DMS 273 (cell line): ENCODE data around the gene PDE1A.
A peak's percentile ranks its signal among the peaks of the same experiment; 100 is the strongest.
"Not testable (repeated sequence)": the region's sequence is repeated elsewhere in the genome, so short reads cannot be mapped to it uniquely, and the experiment has no call there.

Experiments used
- DNase-seq: peaks from one replicate; lab custom pipeline; 2025; ENCODE audit not compliant: unreplicated experiment; lab: John Stamatoyannopoulos, UW

The PDE1A gene

GRCh38 chr2:182281276-182281675, 145.6 kb downstream of the PDE1A start:
- no peak for DNase-seq

GRCh38 chr2:182280118-182280517, 146.7 kb downstream of the PDE1A start:
- DNase-seq, result peak; percentile 4

GRCh38 chr2:182276662-182277061, 150.2 kb downstream of the PDE1A start:
- DNase-seq, result not testable (repeated sequence)

- no peak for DNase-seq
Observed at GRCh38 chr2:182267971-182268370, 158.9 kb downstream of the PDE1A start.

- DNase-seq, result no peak
Observed at GRCh38 chr2:182266909-182267308, 159.9 kb downstream of the PDE1A start.

- DNase-seq, result no peak
Observed at GRCh38 chr2:182265718-182266117, 161.1 kb downstream of the PDE1A start.

- DNase-seq, result no peak
Observed at GRCh38 chr2:182261860-182262387, 164.9 kb downstream of the PDE1A start.

GRCh38 chr2:182259629-182260150, 167.1 kb downstream of the PDE1A start:
- no peak for DNase-seq

GRCh38 chr2:182252534-182252933, 174.3 kb downstream of the PDE1A start:
- DNase-seq, result no peak

- DNase-seq, result peak; percentile 21
Observed at GRCh38 chr2:182248898-182249297, 177.9 kb downstream of the PDE1A start.

- peak; percentile 62 for DNase-seq
Observed at GRCh38 chr2:182248362-182248761, 178.5 kb downstream of the PDE1A start.

GRCh38 chr2:182247831-182248230, 179.0 kb downstream of the PDE1A start:
- DNase-seq, result no peak

- DNase-seq, result no peak
Observed at GRCh38 chr2:182245963-182246362, 180.9 kb downstream of the PDE1A start.

- DNase-seq, result no peak
Observed at GRCh38 chr2:182242609-182243008, 184.2 kb downstream of the PDE1A start.

GRCh38 chr2:182241936-182242335, 184.9 kb downstream of the PDE1A start:
- DNase-seq, result no peak

- DNase-seq, result peak; percentile 62
Observed at GRCh38 chr2:182240862-182241371, 185.9 kb downstream of the PDE1A start.

- no peak for DNase-seq
Observed at GRCh38 chr2:182230561-182230960, 196.3 kb downstream of the PDE1A start.

GRCh38 chr2:182229297-182229696, 197.5 kb downstream of the PDE1A start:
- no peak for DNase-seq

GRCh38 chr2:182228741-182229140, 198.1 kb downstream of the PDE1A start:
- DNase-seq, result no peak

GRCh38 chr2:182228073-182228473, 198.8 kb downstream of the PDE1A start:
- DNase-seq, result no peak

- no peak for DNase-seq
Observed at GRCh38 chr2:182226807-182227206, 200.0 kb downstream of the PDE1A start.

GRCh38 chr2:182224669-182225068, 202.2 kb downstream of the PDE1A start:
- DNase-seq, result no peak

- no peak for DNase-seq
Observed at GRCh38 chr2:182220998-182221397, 205.8 kb downstream of the PDE1A start.
